NCI-H446 treated with DMSO at 0.1 percent for 48 hours (cell line): ENCODE results near the gene APOC4.
"Not testable (repeated sequence)": the region's sequence is repeated elsewhere in the genome, so short reads cannot be mapped to it uniquely, and the experiment has no call there.

Experiments
- DNase-seq: peaks from one replicate; lab custom pipeline; 2025; lab: John Stamatoyannopoulos, UW

The APOC4 gene

DNA sequence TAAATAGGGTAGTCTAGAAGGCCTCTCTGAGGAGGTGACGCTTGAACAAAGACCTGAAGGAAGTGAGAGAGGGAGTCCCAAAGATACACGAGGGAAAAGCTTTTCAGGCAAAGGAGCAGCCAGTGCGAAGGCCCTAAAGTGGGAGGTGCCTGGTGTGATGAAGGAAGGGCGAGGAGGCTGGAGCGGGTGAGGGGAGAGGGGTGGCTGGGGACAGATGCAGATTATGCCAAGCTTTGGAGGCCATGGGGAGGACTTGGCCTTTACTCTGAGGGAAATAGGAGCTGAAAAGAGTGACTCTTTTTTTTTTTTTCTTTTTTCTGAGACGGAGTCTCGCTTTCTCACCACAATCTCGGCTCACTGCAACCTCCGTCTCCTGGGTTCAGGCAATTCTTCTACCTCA, 16.1 kb downstream of the APOC4 start:
- DNase-seq, result no peak

DNA sequence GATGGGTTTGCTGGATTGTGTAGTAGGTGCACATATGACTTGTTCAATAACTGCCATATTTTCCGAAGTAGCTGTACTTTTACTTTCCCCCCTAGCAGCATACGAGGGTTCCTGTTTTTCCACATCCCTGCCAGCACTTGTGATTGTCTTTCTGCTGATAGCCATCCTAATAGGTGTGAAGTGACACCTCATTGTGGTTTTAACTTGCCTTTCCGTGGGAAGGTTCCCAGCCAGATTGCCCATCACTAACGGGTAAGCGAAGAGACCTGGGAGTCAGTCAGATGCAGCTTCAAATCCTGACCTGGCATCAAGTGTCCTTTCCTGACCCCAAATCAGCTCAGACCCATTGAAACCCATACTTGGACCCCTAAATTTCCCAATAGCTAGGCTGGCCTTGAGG, 17.7 kb downstream of the APOC4 start:
- no peak for DNase-seq

DNA sequence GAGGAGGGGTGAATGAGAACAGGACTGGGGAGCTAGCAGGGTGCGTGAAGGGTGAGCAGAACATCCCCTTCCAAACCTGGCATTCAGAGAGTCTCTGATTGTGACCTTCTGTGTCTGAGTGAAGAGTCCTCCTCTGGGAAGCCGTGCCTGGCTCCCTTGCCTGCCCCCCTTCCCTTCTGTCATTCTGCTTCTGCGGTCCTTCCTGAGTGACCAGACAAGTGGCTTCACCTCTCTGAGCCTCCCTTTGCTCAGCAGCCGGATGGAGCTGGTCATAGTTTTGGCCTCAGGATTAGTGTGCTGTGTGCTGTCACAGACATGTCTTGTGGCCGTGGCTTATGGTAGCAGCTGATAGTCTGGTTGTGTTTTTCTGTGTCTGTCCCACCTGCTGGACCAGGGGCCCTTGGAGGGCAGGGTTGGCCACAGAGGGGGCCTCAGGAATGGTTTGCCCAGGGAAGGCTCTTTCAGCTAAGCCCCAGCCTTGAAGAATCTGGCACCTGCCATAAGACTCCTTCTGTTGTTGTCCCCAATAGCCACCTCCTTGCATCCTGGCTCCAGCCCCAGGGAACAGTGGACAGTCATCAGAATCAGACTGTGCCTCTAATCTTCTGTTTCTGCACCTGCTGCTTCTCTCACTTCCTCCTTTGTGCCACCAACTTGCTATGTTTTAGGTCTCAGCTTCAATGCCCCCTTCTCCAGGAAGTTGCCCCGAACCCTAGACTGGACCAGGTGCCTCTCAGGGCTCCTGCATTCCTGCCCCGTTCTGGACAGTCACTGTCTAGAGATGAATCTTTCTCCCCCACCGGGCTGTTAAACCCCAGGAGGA, 19.1 kb downstream of the APOC4 start:
- DNase-seq, result no peak

DNA sequence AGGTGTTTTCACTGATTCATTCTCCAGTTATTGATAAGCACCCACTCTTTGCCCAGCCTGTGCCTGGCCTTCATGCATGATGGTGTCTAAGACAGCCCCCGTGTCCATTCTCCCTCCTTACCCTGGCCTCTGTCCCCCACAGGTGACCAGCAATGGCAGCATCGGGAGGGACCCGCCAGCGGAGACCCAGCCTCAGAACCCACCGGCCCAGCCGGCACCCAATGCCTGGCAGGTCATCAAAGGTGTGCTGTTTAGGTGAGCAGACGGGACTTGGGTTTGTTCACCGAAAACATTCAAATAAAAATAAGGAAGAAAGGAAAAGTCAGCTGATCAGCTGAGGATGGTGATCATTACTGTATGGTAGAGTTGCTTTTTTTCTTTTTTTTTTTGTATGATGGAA, 19.8 kb downstream of the APOC4 start:
- no peak for DNase-seq

DNA sequence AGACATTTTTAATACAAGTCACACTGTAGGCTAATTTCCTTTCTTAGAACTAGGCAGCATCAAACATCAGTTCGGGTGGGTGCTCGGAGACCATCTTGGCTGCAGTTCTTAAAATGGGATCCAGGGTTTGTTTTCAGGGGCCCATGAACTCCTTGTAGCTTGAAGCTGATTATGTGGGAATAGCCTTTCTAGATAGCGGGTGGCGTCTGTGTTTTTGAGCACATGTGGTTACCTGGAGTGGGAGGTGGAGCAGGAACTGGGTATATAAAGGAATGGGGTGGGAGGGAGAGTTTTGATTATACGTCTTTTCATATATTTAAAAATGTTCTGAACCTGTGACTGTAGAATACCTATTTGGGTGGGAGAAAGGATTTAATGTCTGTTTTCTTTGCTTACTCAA, 26.1 kb downstream of the APOC4 start:
- no peak for DNase-seq

DNA sequence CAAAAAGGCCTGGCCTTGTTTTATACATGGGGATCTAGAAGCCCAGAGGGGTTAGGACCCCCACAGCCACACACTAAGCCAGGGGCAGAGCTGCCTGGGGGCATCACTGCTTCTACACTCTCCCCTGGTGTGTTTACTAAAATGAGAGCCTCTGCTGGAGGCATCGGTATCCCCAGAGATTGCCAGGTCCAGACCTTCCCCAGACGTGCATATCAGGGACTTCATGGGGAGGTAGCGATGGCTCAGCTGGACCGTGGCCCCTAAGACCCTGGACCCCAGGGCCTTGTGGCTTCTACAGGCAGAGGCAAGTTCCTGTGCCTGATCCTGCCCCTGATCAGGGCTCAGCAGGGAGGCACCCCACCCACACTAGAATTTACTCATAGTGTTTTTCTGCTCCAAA, 26.6 kb downstream of the APOC4 start:
- no peak for DNase-seq

DNA sequence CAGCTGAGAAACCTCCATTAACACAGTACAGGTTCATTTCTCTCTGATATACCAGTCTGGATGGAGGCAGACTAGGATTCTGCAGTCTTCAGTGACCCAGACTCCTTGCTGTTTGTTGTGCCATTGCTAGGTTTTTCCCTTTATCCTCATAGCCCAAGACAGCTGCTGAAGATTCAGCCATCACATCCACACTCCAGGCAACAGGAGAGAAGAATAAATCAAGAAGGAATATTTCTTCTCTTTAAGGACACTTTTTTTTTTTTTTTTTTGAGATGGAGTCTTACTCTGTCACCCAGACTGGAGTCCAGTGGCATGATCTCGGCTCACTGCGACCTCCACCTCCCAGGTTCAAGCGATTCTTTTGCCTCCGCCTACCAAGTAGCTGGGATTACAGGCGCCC, 27.4 kb downstream of the APOC4 start:
- DNase-seq, result no peak

DNA sequence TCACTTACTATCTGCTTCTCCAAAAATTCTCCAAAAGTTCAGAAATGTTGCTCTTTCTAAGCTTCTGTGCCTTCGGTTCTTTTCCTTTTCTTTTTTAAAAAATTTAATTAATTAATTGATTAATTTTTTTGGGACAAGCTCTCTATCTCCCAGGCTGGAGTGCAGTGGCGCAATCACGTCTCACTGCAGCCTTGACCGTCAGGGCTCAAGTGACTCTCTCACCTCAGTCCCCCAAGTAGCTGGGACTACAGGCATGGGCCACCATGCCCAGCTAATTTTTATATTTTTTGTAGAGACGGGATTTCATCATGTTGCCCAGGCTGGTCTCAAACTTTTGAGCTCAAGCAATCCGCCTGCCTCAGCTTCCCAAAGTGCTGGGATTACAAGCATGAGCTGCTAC, 29.4 kb downstream of the APOC4 start:
- not testable (repeated sequence) for DNase-seq

DNA sequence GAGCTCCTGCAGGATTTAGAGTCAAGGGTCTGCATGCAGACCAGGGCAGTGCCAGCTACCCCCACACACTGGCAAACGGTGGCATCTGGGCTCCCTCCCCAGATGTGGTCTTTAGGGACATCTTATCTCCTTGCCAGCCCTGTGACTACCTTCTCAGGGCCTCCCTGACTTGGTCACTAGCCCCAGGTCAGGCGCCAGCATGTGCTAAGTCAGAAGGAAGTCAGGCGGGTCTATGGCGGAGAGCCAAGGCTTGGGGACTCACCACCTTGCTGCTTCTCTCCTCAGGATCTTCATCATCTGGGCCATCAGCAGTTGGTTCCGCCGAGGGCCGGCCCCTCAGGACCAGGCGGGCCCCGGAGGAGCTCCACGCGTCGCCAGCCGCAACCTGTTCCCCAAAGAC, 30.8 kb downstream of the APOC4 start:
- no peak for DNase-seq

DNA sequence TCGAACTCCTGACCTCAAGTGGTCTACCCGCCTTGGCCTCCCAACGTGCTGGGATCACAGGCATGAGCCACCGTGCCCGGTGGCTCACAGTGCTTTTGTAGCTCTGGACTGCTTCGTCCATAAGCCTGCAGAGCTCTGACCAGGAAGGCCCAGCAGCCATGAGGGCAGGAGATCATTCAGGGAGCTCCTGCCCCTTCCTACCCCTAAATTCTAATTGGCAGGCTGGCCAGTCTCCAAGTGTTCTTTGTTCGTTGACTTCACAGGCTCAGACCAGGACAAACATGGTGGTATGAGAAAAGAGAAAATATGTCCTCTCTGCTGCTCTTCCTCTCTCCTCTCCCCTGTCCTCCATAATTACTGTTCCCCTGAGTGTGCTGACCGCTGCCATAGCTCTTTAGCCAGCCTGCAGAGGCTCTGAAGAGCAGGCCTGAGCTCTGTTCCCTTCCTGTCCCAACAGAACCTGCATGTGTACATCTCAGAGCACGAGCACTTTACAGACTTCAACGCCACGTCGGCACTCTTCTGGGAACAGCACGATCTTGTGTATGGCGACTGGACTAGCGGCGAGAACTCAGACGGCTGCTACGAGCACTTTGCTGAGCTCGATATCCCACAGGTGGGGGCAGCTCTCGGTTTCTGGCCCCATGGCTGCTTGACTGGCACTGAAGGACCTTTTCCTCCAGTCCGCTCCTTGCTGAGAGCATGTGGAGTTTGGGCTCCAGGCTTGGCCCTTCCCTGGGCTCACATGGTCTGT, 32.1 kb downstream of the APOC4 start:
- no peak for DNase-seq

DNA sequence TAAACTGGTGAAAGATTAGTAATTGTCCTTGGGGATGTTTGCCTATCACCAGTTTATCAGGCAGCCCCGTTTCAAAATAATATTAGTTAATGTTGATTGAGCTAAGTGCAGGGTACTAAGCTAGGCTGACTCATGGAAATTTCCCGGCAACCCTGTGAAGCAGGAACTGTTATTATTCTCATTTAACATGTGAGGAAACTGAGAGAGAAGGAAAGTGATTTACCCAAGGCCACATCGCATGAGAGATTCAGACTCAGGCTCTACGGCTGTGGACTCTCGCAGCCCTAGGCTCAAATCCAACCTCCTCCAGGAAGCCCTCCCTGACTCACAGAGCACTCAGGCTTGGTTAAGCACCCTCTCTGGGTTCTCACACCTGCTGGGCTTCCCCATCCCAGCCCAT, 32.8 kb downstream of the APOC4 start:
- DNase-seq, result no peak

DNA sequence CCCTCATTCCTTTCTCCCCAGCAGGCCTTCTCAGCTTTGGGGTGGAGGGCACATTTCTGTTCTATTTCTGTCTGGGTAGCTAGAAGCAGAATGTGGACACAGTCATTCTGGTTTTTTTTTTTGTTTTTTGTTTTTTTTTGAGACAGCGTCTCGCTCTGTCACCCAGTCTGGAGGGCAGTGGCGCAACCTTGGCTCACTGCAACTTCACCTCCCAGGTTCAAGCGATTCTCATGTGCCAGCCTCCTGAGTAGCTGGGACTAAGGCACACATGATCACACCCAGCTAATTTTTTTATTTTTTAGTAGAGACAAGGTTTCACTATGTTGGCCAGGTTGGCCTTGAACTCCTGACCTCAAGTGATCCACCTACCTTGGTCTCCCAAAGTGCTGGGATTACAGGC, 33.4 kb downstream of the APOC4 start:
- no peak for DNase-seq

DNA sequence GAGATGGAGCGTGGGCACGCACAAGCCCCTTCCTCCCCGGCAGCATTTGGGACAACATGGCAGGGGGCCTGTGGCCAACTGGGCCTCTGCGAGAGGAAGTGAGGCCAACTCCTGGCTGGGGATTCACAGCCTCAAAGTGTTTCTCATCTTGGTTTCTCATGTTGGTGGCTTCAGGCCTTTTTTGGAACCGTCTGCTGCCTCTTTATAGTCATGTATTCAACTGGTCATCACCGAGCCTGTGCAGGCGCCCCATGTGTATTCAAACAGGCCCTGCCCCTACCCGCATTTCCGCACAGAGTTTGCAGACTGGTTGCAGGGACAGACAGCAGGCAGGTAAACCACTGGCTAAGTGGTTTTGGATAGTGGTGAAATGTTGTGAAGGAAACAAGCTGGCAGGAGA, 42.0 kb downstream of the APOC4 start:
- DNase-seq, result no peak

DNA sequence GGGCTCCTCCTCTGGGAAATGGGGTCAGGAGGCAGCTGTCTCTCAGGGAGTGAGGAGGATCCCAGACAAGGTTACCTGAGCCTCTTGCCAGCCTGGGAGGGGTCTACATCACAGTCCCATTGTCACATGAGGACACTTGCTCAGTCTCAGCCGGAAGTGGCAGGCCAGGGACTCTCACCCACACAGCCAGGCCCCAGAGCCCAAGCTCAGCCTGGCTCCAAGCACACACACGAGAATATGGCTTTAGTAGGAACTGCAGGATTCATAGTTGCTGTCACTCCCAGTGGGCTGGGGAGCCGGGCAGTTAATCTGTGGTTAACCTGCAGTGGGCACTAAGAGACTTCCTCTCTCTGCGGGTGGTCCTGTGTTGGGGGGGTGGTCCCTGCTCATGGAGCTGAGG, 43.4 kb downstream of the APOC4 start:
- no peak for DNase-seq

DNA sequence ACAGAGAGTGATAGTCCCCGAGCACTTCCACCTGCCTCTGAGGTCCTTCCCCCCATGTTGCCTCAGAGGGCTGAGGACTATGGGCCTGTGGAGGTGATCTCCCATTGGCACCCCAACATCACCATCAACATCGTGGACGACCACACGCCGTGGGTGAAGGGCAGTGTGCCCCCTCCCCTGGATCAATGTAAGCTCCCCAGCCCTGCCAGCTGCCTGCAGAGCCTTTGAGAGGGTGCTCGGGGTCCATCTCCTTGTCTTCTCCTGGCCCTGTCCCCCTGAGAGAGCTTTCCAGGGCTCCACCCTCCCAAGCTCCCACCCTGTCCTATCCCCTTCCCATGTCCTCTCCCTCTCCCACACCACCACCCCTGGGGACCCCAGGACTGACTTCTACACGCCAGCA, 44.4 kb downstream of the APOC4 start:
- no peak for DNase-seq

DNA sequence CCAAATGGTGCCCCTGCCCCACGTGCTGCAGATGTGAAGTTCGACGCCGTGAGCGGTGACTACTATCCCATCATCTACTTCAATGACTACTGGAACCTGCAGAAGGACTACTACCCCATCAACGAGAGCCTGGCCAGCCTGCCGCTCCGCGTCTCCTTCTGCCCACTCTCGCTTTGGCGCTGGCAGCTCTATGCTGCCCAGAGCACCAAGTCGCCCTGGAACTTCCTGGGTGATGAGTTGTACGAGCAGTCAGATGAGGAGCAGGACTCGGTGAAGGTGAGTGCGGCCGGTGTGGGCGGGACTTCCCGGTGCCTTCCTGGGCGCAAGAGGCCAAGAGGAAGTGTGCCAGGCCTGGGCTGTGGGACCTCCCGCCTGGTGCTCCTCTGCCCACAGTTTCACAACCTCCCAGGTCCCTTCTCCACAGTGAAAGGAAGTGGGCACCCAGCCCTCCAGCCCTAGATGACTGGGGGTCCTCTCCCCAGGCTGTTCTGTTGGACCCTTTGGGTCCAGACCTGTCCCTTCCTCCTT, 45.2 kb downstream of the APOC4 start:
- no peak for DNase-seq

DNA sequence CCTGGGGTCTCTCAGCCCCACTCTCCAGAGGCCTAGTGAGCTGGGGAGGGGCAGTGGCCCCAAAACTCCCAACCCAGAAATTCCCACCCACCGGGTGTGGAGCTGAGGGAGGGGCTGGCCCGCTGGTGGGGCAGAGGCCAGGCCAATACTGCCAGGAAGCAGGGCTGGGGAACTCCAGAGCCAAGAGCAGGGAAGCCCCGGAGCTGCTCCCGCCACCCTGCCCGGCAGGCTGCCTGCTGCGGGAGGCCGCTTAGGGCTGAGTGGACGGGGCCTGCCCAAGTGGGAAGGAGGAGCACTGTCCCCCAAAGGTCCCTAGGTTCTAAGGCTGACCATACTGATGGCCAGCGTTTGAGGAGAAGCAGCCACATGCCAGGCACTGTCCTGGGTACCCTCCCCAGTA, 46.2 kb downstream of the APOC4 start:
- DNase-seq, result no peak

DNA sequence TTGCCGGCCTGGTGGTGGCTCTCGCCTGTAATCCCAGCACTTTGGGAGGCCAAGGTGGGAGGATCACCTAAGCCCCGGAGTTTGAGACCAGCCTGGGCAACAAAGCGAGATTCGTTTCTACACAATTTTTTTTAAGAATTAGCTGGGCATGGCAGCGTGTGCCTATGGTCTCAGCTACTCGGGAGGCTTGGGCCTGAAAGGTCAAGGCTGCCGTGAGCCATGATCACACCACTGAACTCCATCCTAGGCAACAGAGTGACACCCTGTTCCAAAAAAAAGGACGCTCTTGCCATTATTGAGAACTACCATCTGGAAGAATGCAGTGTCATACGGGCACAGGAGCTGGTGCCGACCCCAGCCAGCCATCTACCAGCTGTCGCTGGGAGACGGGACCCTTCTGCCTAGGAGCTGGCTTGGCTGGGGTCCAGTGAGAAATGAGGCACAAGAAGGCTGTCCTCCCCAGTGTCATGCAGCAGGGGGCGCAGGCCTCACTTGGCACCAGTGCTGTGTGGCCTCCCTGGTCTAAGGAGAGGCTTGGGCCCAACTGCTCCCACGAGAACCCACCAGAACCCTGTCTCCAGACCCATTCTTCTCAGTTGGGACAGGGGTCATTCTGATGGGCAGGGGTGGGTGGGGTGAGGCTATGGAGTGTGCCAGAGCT, 47.0 kb downstream of the APOC4 start:
- no peak for DNase-seq

DNA sequence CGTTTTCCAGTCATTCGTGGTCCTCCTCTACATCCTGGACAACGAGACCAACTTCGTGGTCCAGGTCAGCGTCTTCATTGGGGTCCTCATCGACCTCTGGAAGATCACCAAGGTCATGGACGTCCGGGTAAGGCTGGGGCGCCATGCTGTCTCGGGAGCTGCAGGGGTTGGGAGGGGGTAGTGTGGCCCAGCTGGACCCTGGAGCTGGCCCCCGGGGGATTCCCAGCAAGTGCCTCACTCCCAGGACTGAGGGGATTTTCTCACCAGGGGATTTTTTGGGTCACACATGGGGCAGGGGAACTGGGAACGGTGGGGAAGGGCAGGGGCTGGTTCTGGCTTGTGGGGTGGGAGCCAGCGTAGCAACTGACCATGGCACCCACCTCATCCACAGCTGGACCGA, 48.4 kb downstream of the APOC4 start:
- DNase-seq, result no peak

DNA sequence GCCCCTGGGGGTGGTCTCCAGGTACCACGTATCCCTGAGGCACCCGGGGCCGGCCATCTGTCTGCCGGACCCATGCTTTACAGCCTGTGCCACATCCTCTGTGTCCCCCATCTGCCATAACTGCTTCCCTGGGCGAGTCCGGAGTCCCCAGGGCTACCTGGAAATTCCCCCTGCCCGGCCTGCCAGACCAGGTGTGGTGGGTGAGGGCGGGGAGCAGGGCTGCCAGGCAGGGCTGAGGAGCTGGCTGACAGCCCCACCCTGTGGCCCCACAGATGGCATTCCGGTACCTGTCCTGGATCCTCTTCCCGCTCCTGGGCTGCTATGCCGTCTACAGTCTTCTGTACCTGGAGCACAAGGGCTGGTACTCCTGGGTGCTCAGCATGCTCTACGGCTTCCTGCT, 48.9 kb downstream of the APOC4 start:
- no peak for DNase-seq

DNA sequence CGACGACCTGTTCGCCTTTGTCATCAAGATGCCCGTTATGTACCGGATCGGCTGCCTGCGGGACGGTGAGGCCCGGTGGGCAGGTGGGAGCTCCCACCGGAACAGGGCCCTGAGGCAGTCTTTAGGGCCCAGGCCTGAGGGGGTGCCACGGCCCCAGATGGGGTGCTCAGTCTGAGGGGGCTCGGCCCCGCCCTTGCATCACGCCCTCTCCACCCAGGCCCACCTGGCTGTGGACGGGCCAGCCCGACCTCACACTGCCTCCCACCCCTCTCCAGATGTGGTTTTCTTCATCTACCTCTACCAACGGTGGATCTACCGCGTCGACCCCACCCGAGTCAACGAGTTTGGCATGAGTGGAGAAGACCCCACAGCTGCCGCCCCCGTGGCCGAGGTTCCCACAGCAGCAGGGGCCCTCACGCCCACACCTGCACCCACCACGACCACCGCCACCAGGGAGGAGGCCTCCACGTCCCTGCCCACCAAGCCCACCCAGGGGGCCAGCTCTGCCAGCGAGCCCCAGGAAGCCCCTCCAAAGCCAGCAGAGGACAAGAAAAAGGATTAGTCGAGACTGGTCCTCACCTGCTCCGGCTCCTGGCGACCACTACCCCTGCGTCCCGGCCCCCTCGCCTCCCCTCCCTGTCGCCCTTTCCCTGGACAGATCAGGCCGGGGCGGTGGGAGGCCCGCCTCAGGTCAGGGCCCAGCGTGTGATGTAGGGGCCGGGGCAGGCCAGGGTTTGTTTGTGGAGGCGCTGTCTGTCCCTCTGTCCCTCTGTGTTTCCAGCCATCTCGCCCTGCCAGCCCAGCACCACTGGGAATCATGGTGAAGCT, 50.5 kb downstream of the APOC4 start:
- no peak for DNase-seq

DNA sequence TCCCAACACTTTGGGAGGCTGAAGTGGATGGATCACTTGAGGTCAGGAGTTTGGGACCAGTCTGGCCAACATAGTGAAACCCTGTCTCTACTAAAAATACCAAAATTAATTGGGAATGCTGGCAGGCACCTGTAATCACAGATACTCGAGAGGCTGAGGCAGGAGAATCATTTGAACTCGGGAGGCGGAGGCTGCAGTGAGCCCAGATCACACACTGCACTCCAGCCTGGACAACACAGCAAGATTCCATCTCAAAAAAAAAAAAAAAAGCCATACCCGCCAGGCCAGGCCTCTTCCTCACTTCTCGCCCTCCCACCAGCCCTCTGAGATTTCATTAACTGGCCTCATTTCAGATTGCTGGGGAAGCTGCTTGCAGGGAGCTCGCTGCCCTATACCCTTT, 51.5 kb downstream of the APOC4 start:
- no peak for DNase-seq
